ENCODE data around the gene GLRA1. TPM values are rescaled to one million over a fixed set of nuclear protein-coding genes. Genes with fewer than 3 reads are reported as not detected.
A peak's percentile ranks its signal among the peaks of the same experiment; 100 is the strongest.
"Not testable (repeated sequence)": the region's sequence is repeated elsewhere in the genome, so short reads cannot be mapped to it uniquely, and the experiment has no call there.

Gene GLRA1
- total RNA-seq, 2 experiments from 2014 or later: not detected

GRCh38 chr5:151847871-151848270 lies 76.8 kb downstream of the GLRA1 start:
- Mint-ChIP-seq H3K27ac (no peak overlapping the region), H3K4me3 (no peak overlapping the region), H3K4me1 (ENCODE audit: low read depth) (no peaks in the 10 kb centered on the region), H3K9me3 (no peaks in the 10 kb centered on the region), H3K36me3 (ENCODE audit: low read depth) (no peaks in the 10 kb centered on the region), H3K27me3 (no peaks in the 10 kb centered on the region)
- CTCF ChIA-PET: no interaction called here
- intact Hi-C loops (cut with micrococcal nuclease): no loop called here
- TF ChIP-seq CTCF (IDR thresholded peaks at IDR 0.05): no peak
- DNase-seq: no peak
- POLR2A ChIA-PET: no interaction called here
- ATAC-seq: no peak

- CTCF ChIA-PET: no interaction called here
- POLR2A ChIA-PET: no interaction called here
- no peaks in the 10 kb centered on the region for H3K9me3 Mint-ChIP-seq
- no peaks in the 10 kb centered on the region for H3K4me1 Mint-ChIP-seq (ENCODE audit: low read depth)
- intact Hi-C loops (cut with micrococcal nuclease): no loop called here
- DNase-seq (no peak), ATAC-seq (no peak)
- no peak overlapping the region for H3K27ac Mint-ChIP-seq
- H3K36me3 Mint-ChIP-seq (ENCODE audit: low read depth): no peaks in the 10 kb centered on the region
- no peaks in the 10 kb centered on the region for H3K27me3 Mint-ChIP-seq
- TF ChIP-seq CTCF (IDR thresholded peaks at IDR 0.05): no peak
- no peak overlapping the region for H3K4me3 Mint-ChIP-seq
Measured at GRCh38 chr5:151846765-151847164, 77.9 kb downstream of the GLRA1 start.

GRCh38 chr5:151832843-151833242 lies 91.8 kb downstream of the GLRA1 start:
- Mint-ChIP-seq H3K4me1 (ENCODE audit: low read depth) (peaks cover 14% of the 10 kb centered on the region), H3K9me3 (peaks cover 46% of the 10 kb centered on the region), H3K36me3 (ENCODE audit: low read depth) (peaks cover 41% of the 10 kb centered on the region)
- CTCF ChIA-PET; DNase-seq; H3K27ac Mint-ChIP-seq; POLR2A ChIA-PET; H3K4me3 Mint-ChIP-seq; intact Hi-C loops (cut with micrococcal nuclease); H3K27me3 Mint-ChIP-seq; ATAC-seq: not testable (repeated sequence)

GRCh38 chr5:151829370-151829769 lies 95.3 kb downstream of the GLRA1 start:
- no peak for TF ChIP-seq CTCF (IDR thresholded peaks at IDR 0.05)
- H3K4me1 Mint-ChIP-seq (ENCODE audit: low read depth): peaks cover 14% of the 10 kb centered on the region
- DNase-seq (no peak), ATAC-seq (no peak)
- CTCF ChIA-PET: interaction anchor here (4.0 kb wide), 1 partner anchor 312 kb away, joined by 34 read pairs; no protein-coding TSS in a partner anchor
- H3K4me3 Mint-ChIP-seq: no peak overlapping the region
- intact Hi-C loops (cut with micrococcal nuclease): loop anchor here (5.0 kb wide), 1 partner anchor 518 kb away; no protein-coding TSS in a partner anchor
- no peak overlapping the region for H3K27ac Mint-ChIP-seq
- peaks cover 36% of the 10 kb centered on the region for H3K36me3 Mint-ChIP-seq (ENCODE audit: low read depth)
- H3K9me3 Mint-ChIP-seq: peaks cover 25% of the 10 kb centered on the region
- H3K27me3 Mint-ChIP-seq: no peaks in the 10 kb centered on the region
- POLR2A ChIA-PET: interaction anchor here (1.0 kb wide), 1 partner anchor 9 kb away, joined by 3 read pairs; no protein-coding TSS in a partner anchor

GRCh38 chr5:151825445-151825844 lies 99.2 kb downstream of the GLRA1 start:
- DNase-seq: peak; percentile 46
- peak; percentile 88 for TF ChIP-seq CTCF (IDR thresholded peaks at IDR 0.05)
- H3K27ac Mint-ChIP-seq: no peak overlapping the region
- intact Hi-C loops (cut with micrococcal nuclease): loop anchor here (2.0 to 5.0 kb wide), 2 partner anchors 317 to 522 kb away; no protein-coding TSS in a partner anchor
- no peaks in the 10 kb centered on the region for H3K27me3 Mint-ChIP-seq
- peaks cover 10% of the 10 kb centered on the region for H3K36me3 Mint-ChIP-seq (ENCODE audit: low read depth)
- no peak overlapping the region for H3K4me3 Mint-ChIP-seq
- POLR2A ChIA-PET: interaction anchor here (1.6 kb wide), 1 partner anchor 10 kb away, joined by 7 read pairs; no protein-coding TSS in a partner anchor
- CTCF ChIA-PET: interaction anchor here (0.6 to 4.1 kb wide), 30 partner anchors 9 to 689 kb away, joined by 3 to 112 read pairs (median 3); no protein-coding TSS in a partner anchor
- no peaks in the 10 kb centered on the region for H3K9me3 Mint-ChIP-seq
- peaks cover 3% of the 10 kb centered on the region for H3K4me1 Mint-ChIP-seq (ENCODE audit: low read depth)
- peak; percentile 51 for ATAC-seq

Measured in activated CD8-positive, alpha-beta T cell treated with anti-CD3 and anti-CD28 coated beads for 36 hours (primary cell).